GM23338 (cell line): ENCODE data around the gene MTMR3. TPM values are rescaled to one million over a fixed set of nuclear protein-coding genes. Genes with fewer than 3 reads are reported as not detected.

ENCODE experiments used
- ATAC-seq: fragments of 200-7000 bp; cut with Tn5 transposase; 3 replicates; pipeline ENCODE4 v1.9.1; 2020
- DNase-seq: peaks from one replicate; pipeline ENCODE4 v3.0.0-alpha.2; 2015; ENCODE audit warnings: low spot score
- H2AFZ ChIP-seq: fragments of 200-600 bp; sonication (generic); 2 replicates; pipeline ENCODE4 v1.8.0; 2016; ENCODE audit warnings: antibody characterized with exemption, mild to moderate bottlenecking, moderate library complexity
- H3F3A ChIP-seq: fragments of 200-600 bp; sonication (generic); replicated peaks from 2 replicates; pipeline ENCODE4 v1.8.0; 2017; ENCODE audit warnings: antibody characterized with exemption, mixed run types, low read depth
- H3K27ac ChIP-seq: fragments of 200-600 bp; sonication (generic); 2 replicates; pipeline ENCODE4 v1.6.1; 2016; ENCODE audit warnings: low read depth
- H3K27me3 ChIP-seq: fragments of 200-600 bp; sonication (generic); 2 replicates; pipeline ENCODE4 v1.8.0; 2016; ENCODE audit warnings: mild to moderate bottlenecking, mixed run types, moderate library complexity; ENCODE audit not compliant: insufficient read depth
- H3K36me3 ChIP-seq: fragments of 200-600 bp; sonication (generic); 2 replicates; pipeline ENCODE4 v1.8.0; 2016; ENCODE audit warnings: mild to moderate bottlenecking; ENCODE audit not compliant: insufficient read depth
- H3K4me1 ChIP-seq: fragments of 200-600 bp; sonication (generic); 2 replicates; pipeline ENCODE4 v1.8.0; 2016; ENCODE audit warnings: mild to moderate bottlenecking, moderate library complexity; ENCODE audit not compliant: insufficient read depth
- H3K4me2 ChIP-seq: fragments of 200-600 bp; sonication (generic); 2 replicates; pipeline ENCODE4 v1.7.1; 2017; ENCODE audit warnings: mixed run types
- H3K4me3 ChIP-seq: fragments of 200-600 bp; sonication (generic); 2 replicates; pipeline ENCODE4 v1.6.1; 2016; ENCODE audit warnings: mixed run types
- H3K79me2 ChIP-seq: fragments of 200-600 bp; sonication (generic); replicated peaks from 2 replicates; pipeline ENCODE4 v1.8.0; 2017; ENCODE audit warnings: mild to moderate bottlenecking; ENCODE audit not compliant: insufficient read depth
- H3K9me2 ChIP-seq: fragments of 200-600 bp; sonication (generic); 2 replicates; pipeline ENCODE4 v1.8.0; 2017; ENCODE audit not compliant: insufficient read depth
- H4K20me1 ChIP-seq: fragments of 200-600 bp; sonication (generic); replicated peaks from 2 replicates; pipeline ENCODE4 v1.8.0; 2017; ENCODE audit warnings: mild to moderate bottlenecking; ENCODE audit not compliant: insufficient read depth
- H3K27ac Mint-ChIP-seq: 2 replicates; pipeline ENCODE4 v1.8.0; 2020; ENCODE audit warnings: inconsistent platforms, mild to moderate bottlenecking, moderate library complexity, mixed read lengths
- H3K27me3 Mint-ChIP-seq: 3 replicates; pipeline ENCODE4 v1.8.0; 2022; ENCODE audit warnings: low read depth, mild to moderate bottlenecking, moderate library complexity, mixed read lengths, inconsistent platforms; ENCODE audit not compliant: insufficient read depth, poor library complexity
- H3K36me3 Mint-ChIP-seq: 3 replicates; pipeline ENCODE4 v1.8.0; 2021; ENCODE audit warnings: low read depth, mild to moderate bottlenecking, inconsistent platforms, moderate library complexity, mixed read lengths
- H3K4me1 Mint-ChIP-seq: 3 replicates; pipeline ENCODE4 v1.8.0; 2020; ENCODE audit warnings: mild to moderate bottlenecking, inconsistent platforms, mixed read lengths
- H3K4me3 Mint-ChIP-seq: 3 replicates; pipeline ENCODE4 v1.8.0; 2021; ENCODE audit warnings: moderate library complexity, mild to moderate bottlenecking, inconsistent platforms, mixed read lengths
- H3K9me3 Mint-ChIP-seq: 3 replicates; pipeline ENCODE4 v1.8.0; 2020; ENCODE audit warnings: moderate library complexity, mild to moderate bottlenecking, inconsistent platforms, mixed read lengths
- CREB1 ChIP-seq: fragments of 250-450 bp; sonication (Bioruptor Pico); IDR thresholded peaks from 2 replicates; pipeline ENCODE4 v1.5.0; 2020; ENCODE audit warnings: low read depth, mild to moderate bottlenecking, moderate library complexity
- EZH2 ChIP-seq: fragments of 200-600 bp; sonication (generic); IDR thresholded peaks from one replicate; pipeline ENCODE4 v1.8.0; 2017; ENCODE audit warnings: antibody characterized with exemption, mild to moderate bottlenecking, low read depth; ENCODE audit not compliant: unreplicated experiment
- EZH2phosphoT487 ChIP-seq: fragments of 200-600 bp; sonication (generic); IDR thresholded peaks from one replicate; pipeline ENCODE4 v1.8.1; 2018; ENCODE audit warnings: antibody characterized with exemption; ENCODE audit not compliant: unreplicated experiment
- JUNB ChIP-seq: IDR thresholded peaks from one replicate; pipeline ENCODE4 v1.6.1; 2016; ENCODE audit warnings: antibody characterized with exemption; ENCODE audit not compliant: unreplicated experiment
- NANOG ChIP-seq: IDR thresholded peaks from 2 replicates; pipeline ENCODE4 v1.6.1; 2016; ENCODE audit warnings: antibody characterized with exemption, borderline replicate concordance
- POLR2AphosphoS5 ChIP-seq: IDR thresholded peaks from 2 replicates; pipeline ENCODE4 v1.6.1; 2016; ENCODE audit warnings: antibody characterized with exemption, low read depth
- STAT1 ChIP-seq: IDR thresholded peaks from one replicate; pipeline ENCODE4 v1.6.1; 2016; ENCODE audit warnings: antibody characterized with exemption; ENCODE audit not compliant: unreplicated experiment
- ZNF114 ChIP-seq: fragments of 250-450 bp; sonication (Bioruptor Pico); IDR thresholded peaks from 2 replicates; pipeline ENCODE4 v1.5.0; 2020; ENCODE audit warnings: mild to moderate bottlenecking, moderate library complexity
- ZNF331 ChIP-seq: fragments of 250-450 bp; sonication (Bioruptor Pico); IDR thresholded peaks from 2 replicates; pipeline ENCODE4 v1.5.0; 2020; ENCODE audit warnings: low read depth, mild to moderate bottlenecking, moderate library complexity
- ZNF462 ChIP-seq: fragments of 250-450 bp; sonication (Bioruptor Pico); IDR thresholded peaks from 2 replicates; pipeline ENCODE4 v1.5.0; 2020; ENCODE audit warnings: mild to moderate bottlenecking, moderate library complexity
- polyA plus RNA-seq: library from polyadenylated mRNA; unstranded; fragments of >200 nt; fragmentation: Nextera tagmentation; extraction: Ambion mirVana; gene quantifications from 2 replicates; pipeline ENCODE4 v1.2.1, GENCODE V29; 2016
- total RNA-seq: library from RNA; depleted of rRNA; stranded (reverse); fragments of >200 nt; shearing (Covaris generic); gene quantifications from 2 replicates; pipeline ENCODE4 v1.2.3, GENCODE V29; 2014
- TF ChIP-seq, protein P1 (sequence below): IDR thresholded peaks from one replicate; pipeline ENCODE4 v1.6.1; 2018; ENCODE audit warnings: antibody characterized with exemption; ENCODE audit not compliant: unreplicated experiment
- TF ChIP-seq, protein P2 (sequence below): IDR thresholded peaks from 2 replicates; pipeline ENCODE4 v1.6.1; 2016; ENCODE audit warnings: antibody characterized with exemption
- TF ChIP-seq, protein P3 (sequence below), 2 experiments: fragments of 200-600 bp in 1 of 2; sonication (generic) in 1 of 2; conservative IDR thresholded peaks; 2 replicates each; pipeline versions ENCODE4 v1.5.1 to v1.6.1; 2016 to 2017; ENCODE audit warnings: antibody characterized with exemption in 2 of 2, low read depth in 2 of 2, mild to moderate bottlenecking in 2 of 2, moderate library complexity in 1 of 2

MTMR3 gene
- total and polyA plus RNA-seq, 2 experiments from 2014 or later: 5.2 to 27.4 TPM

GRCh38 chr22:29917052-29917902, 34.3 kb downstream of the MTMR3 start:
- Histone ChIP-seq H3K36me3 (no peaks in the 10 kb centered on the region), H3K4me3 (no peak overlapping the region), H3K4me2 (peak overlapping the region; percentile 33), H2AFZ (no peak overlapping the region), H3K27me3 (no peaks in the 10 kb centered on the region), H3F3A (no peaks in the 10 kb centered on the region), H3K79me2 (peaks cover 76% of the 10 kb centered on the region), H4K20me1 (peaks cover 3% of the 10 kb centered on the region; the same call in 1 of the 2 replicates), H3K27ac (no peak overlapping the region), H3K9me2 (no peaks in the 10 kb centered on the region), H3K4me1 (peaks cover 42% of the 10 kb centered on the region)
- Mint-ChIP-seq H3K4me1 (peaks cover 52% of the 10 kb centered on the region), H3K4me3 (no peak overlapping the region), H3K27ac (no peak overlapping the region), H3K36me3 (peaks cover under 1% of the 10 kb centered on the region; the same call in 1 of the 3 replicates), H3K9me3 (no peaks in the 10 kb centered on the region), H3K27me3 (peaks cover 2% of the 10 kb centered on the region)
- TF ChIP-seq, protein P1, sequence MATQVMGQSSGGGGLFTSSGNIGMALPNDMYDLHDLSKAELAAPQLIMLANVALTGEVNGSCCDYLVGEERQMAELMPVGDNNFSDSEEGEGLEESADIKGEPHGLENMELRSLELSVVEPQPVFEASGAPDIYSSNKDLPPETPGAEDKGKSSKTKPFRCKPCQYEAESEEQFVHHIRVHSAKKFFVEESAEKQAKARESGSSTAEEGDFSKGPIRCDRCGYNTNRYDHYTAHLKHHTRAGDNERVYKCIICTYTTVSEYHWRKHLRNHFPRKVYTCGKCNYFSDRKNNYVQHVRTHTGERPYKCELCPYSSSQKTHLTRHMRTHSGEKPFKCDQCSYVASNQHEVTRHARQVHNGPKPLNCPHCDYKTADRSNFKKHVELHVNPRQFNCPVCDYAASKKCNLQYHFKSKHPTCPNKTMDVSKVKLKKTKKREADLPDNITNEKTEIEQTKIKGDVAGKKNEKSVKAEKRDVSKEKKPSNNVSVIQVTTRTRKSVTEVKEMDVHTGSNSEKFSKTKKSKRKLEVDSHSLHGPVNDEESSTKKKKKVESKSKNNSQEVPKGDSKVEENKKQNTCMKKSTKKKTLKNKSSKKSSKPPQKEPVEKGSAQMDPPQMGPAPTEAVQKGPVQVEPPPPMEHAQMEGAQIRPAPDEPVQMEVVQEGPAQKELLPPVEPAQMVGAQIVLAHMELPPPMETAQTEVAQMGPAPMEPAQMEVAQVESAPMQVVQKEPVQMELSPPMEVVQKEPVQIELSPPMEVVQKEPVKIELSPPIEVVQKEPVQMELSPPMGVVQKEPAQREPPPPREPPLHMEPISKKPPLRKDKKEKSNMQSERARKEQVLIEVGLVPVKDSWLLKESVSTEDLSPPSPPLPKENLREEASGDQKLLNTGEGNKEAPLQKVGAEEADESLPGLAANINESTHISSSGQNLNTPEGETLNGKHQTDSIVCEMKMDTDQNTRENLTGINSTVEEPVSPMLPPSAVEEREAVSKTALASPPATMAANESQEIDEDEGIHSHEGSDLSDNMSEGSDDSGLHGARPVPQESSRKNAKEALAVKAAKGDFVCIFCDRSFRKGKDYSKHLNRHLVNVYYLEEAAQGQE: no peak
- TF ChIP-seq ZNF114 (CRISPR knock-in tag) (no peak), STAT1 (no peak), CREB1 (no peak), EZH2 (no peak), ZNF462 (no peak), POLR2AphosphoS5 (no peak), JUNB (no peak), ZNF331 (CRISPR knock-in tag) (no peak), NANOG (no peak), EZH2phosphoT487 (no peak)
- TF ChIP-seq, protein P2, sequence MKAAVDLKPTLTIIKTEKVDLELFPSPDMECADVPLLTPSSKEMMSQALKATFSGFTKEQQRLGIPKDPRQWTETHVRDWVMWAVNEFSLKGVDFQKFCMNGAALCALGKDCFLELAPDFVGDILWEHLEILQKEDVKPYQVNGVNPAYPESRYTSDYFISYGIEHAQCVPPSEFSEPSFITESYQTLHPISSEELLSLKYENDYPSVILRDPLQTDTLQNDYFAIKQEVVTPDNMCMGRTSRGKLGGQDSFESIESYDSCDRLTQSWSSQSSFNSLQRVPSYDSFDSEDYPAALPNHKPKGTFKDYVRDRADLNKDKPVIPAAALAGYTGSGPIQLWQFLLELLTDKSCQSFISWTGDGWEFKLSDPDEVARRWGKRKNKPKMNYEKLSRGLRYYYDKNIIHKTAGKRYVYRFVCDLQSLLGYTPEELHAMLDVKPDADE: no peak
- TF ChIP-seq, protein P3, sequence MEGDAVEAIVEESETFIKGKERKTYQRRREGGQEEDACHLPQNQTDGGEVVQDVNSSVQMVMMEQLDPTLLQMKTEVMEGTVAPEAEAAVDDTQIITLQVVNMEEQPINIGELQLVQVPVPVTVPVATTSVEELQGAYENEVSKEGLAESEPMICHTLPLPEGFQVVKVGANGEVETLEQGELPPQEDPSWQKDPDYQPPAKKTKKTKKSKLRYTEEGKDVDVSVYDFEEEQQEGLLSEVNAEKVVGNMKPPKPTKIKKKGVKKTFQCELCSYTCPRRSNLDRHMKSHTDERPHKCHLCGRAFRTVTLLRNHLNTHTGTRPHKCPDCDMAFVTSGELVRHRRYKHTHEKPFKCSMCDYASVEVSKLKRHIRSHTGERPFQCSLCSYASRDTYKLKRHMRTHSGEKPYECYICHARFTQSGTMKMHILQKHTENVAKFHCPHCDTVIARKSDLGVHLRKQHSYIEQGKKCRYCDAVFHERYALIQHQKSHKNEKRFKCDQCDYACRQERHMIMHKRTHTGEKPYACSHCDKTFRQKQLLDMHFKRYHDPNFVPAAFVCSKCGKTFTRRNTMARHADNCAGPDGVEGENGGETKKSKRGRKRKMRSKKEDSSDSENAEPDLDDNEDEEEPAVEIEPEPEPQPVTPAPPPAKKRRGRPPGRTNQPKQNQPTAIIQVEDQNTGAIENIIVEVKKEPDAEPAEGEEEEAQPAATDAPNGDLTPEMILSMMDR (conservative IDR thresholded peaks at IDR 0.05; ENCODE audit: low read depth in 2 of 2): no peak
- peak; percentile 21 for DNase-seq
- ATAC-seq: peak; percentile 64
